SJCRH30 (cell line): ENCODE data around the gene CPNE1. TPM values are rescaled to one million over a fixed set of nuclear protein-coding genes. Genes with fewer than 3 reads are reported as not detected.

ENCODE experiments used
- DNase-seq, 2 experiments: peaks; one replicate each; pipeline ENCODE4 v3.0.0-alpha.2; 2015 to 2020
- H3K27ac ChIP-seq: fragments of 250-450 bp; sonication (Bioruptor Pico); 2 replicates; pipeline ENCODE4 v1.5.1; 2020; ENCODE audit warnings: mild to moderate bottlenecking, moderate library complexity
- H3K27me3 ChIP-seq: fragments of 250-450 bp; sonication (Bioruptor Pico); 2 replicates; pipeline ENCODE4 v1.5.1; 2020; ENCODE audit warnings: mild to moderate bottlenecking, moderate library complexity
- H3K36me3 ChIP-seq: fragments of 250-450 bp; sonication (Bioruptor Pico); 2 replicates; pipeline ENCODE4 v1.5.1; 2020; ENCODE audit warnings: mild to moderate bottlenecking, moderate library complexity
- H3K4me1 ChIP-seq: fragments of 250-450 bp; sonication (Bioruptor Pico); 2 replicates; pipeline ENCODE4 v1.5.1; 2020; ENCODE audit warnings: mild to moderate bottlenecking, moderate library complexity
- H3K4me3 ChIP-seq: fragments of 250-450 bp; sonication (Bioruptor Pico); 2 replicates; pipeline ENCODE4 v1.5.1; 2020; ENCODE audit warnings: mild to moderate bottlenecking, moderate library complexity
- H3K9me3 ChIP-seq: fragments of 250-450 bp; sonication (Bioruptor Pico); replicated peaks from 2 replicates; pipeline ENCODE4 v1.5.1; 2020; ENCODE audit warnings: mild to moderate bottlenecking, moderate library complexity
- total RNA-seq: library from RNA; depleted of rRNA; stranded (reverse); fragments of >200 nt; shearing (Covaris generic); gene quantifications from 2 replicates; pipeline ENCODE4 v1.2.3, GENCODE V29; 2014

Gene CPNE1
- total RNA-seq, 1 experiment from 2014 or later, result 297 TPM

- Histone ChIP-seq H3K36me3 (peaks cover 5% of the 10 kb centered on the region), H3K4me1 (no peaks in the 10 kb centered on the region), H3K27ac (no peak overlapping the region), H3K4me3 (no peak overlapping the region), H3K27me3 (no peaks in the 10 kb centered on the region), H3K9me3 (no peaks in the 10 kb centered on the region)
- no peak for DNase-seq
Observed at GRCh38 chr20:35674921-35675320, 10.2 kb upstream of the CPNE1 start.

GRCh38 chr20:35673884-35674283 is 9.2 kb upstream of the CPNE1 start:
- Histone ChIP-seq H3K36me3 (peaks cover 8% of the 10 kb centered on the region), H3K4me1 (no peaks in the 10 kb centered on the region), H3K27me3 (no peaks in the 10 kb centered on the region), H3K4me3 (no peak overlapping the region), H3K27ac (no peak overlapping the region), H3K9me3 (no peaks in the 10 kb centered on the region)
- DNase-seq, result no peak

GRCh38 chr20:35669681-35670080 is 5.0 kb upstream of the CPNE1 start:
- Histone ChIP-seq H3K27me3 (no peaks in the 10 kb centered on the region), H3K4me3 (no peak overlapping the region), H3K36me3 (peaks cover 9% of the 10 kb centered on the region), H3K27ac (no peak overlapping the region), H3K4me1 (peaks cover 4% of the 10 kb centered on the region; the same call in 1 of the 2 replicates), H3K9me3 (no peaks in the 10 kb centered on the region)
- DNase-seq, result no peak

GRCh38 chr20:35669221-35669620 is 4.5 kb upstream of the CPNE1 start:
- H3K27ac ChIP-seq, result no peak overlapping the region
- H3K36me3 ChIP-seq, result peaks cover 9% of the 10 kb centered on the region
- H3K4me1 ChIP-seq, result peaks cover 4% of the 10 kb centered on the region; the same call in 1 of the 2 replicates
- H3K4me3 ChIP-seq, result no peak overlapping the region
- no peaks in the 10 kb centered on the region for H3K27me3 ChIP-seq
- DNase-seq, result no peak
- H3K9me3 ChIP-seq, result no peaks in the 10 kb centered on the region

GRCh38 chr20:35665949-35666288 is 1.2 kb upstream of the CPNE1 start:
- peaks cover 21% of the 10 kb centered on the region for H3K4me1 ChIP-seq
- no peaks in the 10 kb centered on the region for H3K9me3 ChIP-seq
- DNase-seq, result no peak
- no peak overlapping the region for H3K4me3 ChIP-seq
- no peaks in the 10 kb centered on the region for H3K27me3 ChIP-seq
- H3K36me3 ChIP-seq, result peaks cover 4% of the 10 kb centered on the region; the same call in 1 of the 2 replicates
- no peak overlapping the region for H3K27ac ChIP-seq

- Histone ChIP-seq H3K4me1 (peaks cover 21% of the 10 kb centered on the region), H3K36me3 (0 out of 2 replicates have a peak, but pooled peaks cover under 1% of the 10 kb centered on the region), H3K4me3 (peak overlapping the region; percentile 90), H3K27ac (peak overlapping the region; percentile 87), H3K9me3 (peaks cover 3% of the 10 kb centered on the region; the same call in 1 of the 2 replicates), H3K27me3 (no peaks in the 10 kb centered on the region)
- peak; percentile 54 to 62 for DNase-seq
Observed at GRCh38 chr20:35663516-35664465, 909 bp downstream of the CPNE1 start.

GRCh38 chr20:35662551-35662950 is 2.1 kb downstream of the CPNE1 start:
- no peaks in the 10 kb centered on the region for H3K27me3 ChIP-seq
- H3K4me1 ChIP-seq, result peaks cover 17% of the 10 kb centered on the region
- H3K36me3 ChIP-seq, result peaks cover 9% of the 10 kb centered on the region; the same call in 1 of the 2 replicates
- no peak overlapping the region for H3K27ac ChIP-seq
- peaks cover 3% of the 10 kb centered on the region; the same call in 1 of the 2 replicates for H3K9me3 ChIP-seq
- H3K4me3 ChIP-seq, result peak overlapping the region; percentile 90
- DNase-seq, result no peak

GRCh38 chr20:35661908-35662307 is 2.8 kb downstream of the CPNE1 start:
- H3K36me3 ChIP-seq, result peaks cover 15% of the 10 kb centered on the region
- H3K27ac ChIP-seq, result no peak overlapping the region
- peaks cover 17% of the 10 kb centered on the region for H3K4me1 ChIP-seq
- DNase-seq, result no peak
- peaks cover 3% of the 10 kb centered on the region; the same call in 1 of the 2 replicates for H3K9me3 ChIP-seq
- no peak overlapping the region; the same call in 1 of the 2 replicates for H3K4me3 ChIP-seq
- no peaks in the 10 kb centered on the region for H3K27me3 ChIP-seq

- H3K4me3 ChIP-seq, result no peak overlapping the region
- peaks cover 3% of the 10 kb centered on the region; the same call in 1 of the 2 replicates for H3K9me3 ChIP-seq
- H3K27ac ChIP-seq, result no peak overlapping the region
- H3K27me3 ChIP-seq, result no peaks in the 10 kb centered on the region
- H3K36me3 ChIP-seq, result peaks cover 23% of the 10 kb centered on the region
- no peak for DNase-seq
- H3K4me1 ChIP-seq, result peaks cover 17% of the 10 kb centered on the region
Observed at GRCh38 chr20:35661053-35661452, 3.6 kb downstream of the CPNE1 start.

GRCh38 chr20:35660122-35660937 is 4.4 kb downstream of the CPNE1 start:
- Histone ChIP-seq H3K4me1 (peaks cover 17% of the 10 kb centered on the region), H3K27me3 (no peaks in the 10 kb centered on the region), H3K27ac (no peak overlapping the region), H3K9me3 (peaks cover 3% of the 10 kb centered on the region; the same call in 1 of the 2 replicates), H3K36me3 (peaks cover 30% of the 10 kb centered on the region), H3K4me3 (no peak overlapping the region)
- no peak for DNase-seq

GRCh38 chr20:35657271-35657670 is 7.4 kb downstream of the CPNE1 start:
- no peak overlapping the region for H3K27ac ChIP-seq
- no peak for DNase-seq
- H3K4me1 ChIP-seq, result peaks cover 9% of the 10 kb centered on the region

GRCh38 chr20:35654415-35654814 is 10.3 kb downstream of the CPNE1 start:
- peaks cover 88% of the 10 kb centered on the region for H3K36me3 ChIP-seq

More at GRCh38 chr20:35657271-35657670, 7.4 kb downstream of the CPNE1 start:
- Histone ChIP-seq H3K4me3 (no peak overlapping the region), H3K27me3 (no peaks in the 10 kb centered on the region), H3K36me3 (peaks cover 61% of the 10 kb centered on the region), H3K9me3 (peaks cover 3% of the 10 kb centered on the region; the same call in 1 of the 2 replicates)

GRCh38 chr20:35653893-35654292 is 10.8 kb downstream of the CPNE1 start:
- H3K4me3 ChIP-seq, result no peak overlapping the region
- H3K9me3 ChIP-seq, result no peaks in the 10 kb centered on the region
- H3K27ac ChIP-seq, result no peak overlapping the region
- DNase-seq, result no peak
- peaks cover 93% of the 10 kb centered on the region for H3K36me3 ChIP-seq
- H3K4me1 ChIP-seq, result no peaks in the 10 kb centered on the region
- H3K27me3 ChIP-seq, result no peaks in the 10 kb centered on the region

More at GRCh38 chr20:35654415-35654814, 10.3 kb downstream of the CPNE1 start:
- no peak overlapping the region for H3K27ac ChIP-seq
- H3K4me3 ChIP-seq, result no peak overlapping the region
- H3K4me1 ChIP-seq, result no peaks in the 10 kb centered on the region
- no peaks in the 10 kb centered on the region for H3K9me3 ChIP-seq
- DNase-seq, result no peak
- no peaks in the 10 kb centered on the region for H3K27me3 ChIP-seq

- no peaks in the 10 kb centered on the region for H3K27me3 ChIP-seq
- no peak overlapping the region for H3K4me3 ChIP-seq
- DNase-seq, result no peak
- H3K4me1 ChIP-seq, result no peaks in the 10 kb centered on the region
- H3K9me3 ChIP-seq, result no peaks in the 10 kb centered on the region
- peaks cover 95% of the 10 kb centered on the region for H3K36me3 ChIP-seq
- no peak overlapping the region for H3K27ac ChIP-seq
Observed at GRCh38 chr20:35653430-35653734, 11.3 kb downstream of the CPNE1 start.
